KG1 (cell line): ENCODE results near the gene C1orf94.

Experiments
- DNase-seq: peaks from one replicate; lab custom pipeline; 2025; lab: John Stamatoyannopoulos, UW

C1orf94 gene

DNA sequence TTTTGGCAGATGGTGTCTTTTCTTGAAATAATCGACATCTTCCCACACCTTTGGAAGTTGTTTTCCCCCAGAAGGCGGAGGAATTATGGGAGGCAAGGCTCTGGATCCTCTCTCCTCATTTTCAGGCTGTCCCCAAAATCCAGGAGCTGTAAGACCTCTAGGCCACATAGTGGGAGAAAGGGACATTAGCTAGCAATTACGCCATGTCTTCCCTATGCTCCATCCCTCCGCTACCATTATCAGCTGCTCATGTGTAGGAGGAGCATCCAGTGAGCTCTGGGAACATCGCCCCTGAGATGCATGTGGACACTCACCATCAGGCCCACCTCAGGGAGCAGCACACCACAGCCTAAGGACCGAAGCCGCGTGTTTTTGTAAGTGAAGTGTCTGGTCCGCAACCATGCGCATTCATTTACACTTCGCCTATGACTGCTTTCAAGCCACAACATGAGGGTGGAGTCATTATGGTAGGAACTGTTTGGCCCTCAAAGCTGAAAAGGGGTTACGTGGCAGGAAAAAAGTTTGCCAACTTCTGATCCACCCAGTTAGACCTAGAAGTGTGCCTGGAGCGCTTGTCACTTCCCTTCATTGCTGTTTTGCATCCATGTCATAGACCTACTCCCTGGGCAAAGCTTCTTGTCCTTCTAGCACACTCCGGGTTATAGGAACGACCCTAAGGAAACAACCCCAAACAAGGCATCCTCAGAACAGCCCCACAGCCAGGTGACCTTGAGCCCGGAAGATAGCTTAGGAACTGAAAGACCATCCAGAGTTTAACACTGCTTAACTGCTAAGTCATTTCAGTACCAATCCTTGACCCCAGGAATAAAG, 85.5 kb downstream of the C1orf94 start:
- DNase-seq = no peak

DNA sequence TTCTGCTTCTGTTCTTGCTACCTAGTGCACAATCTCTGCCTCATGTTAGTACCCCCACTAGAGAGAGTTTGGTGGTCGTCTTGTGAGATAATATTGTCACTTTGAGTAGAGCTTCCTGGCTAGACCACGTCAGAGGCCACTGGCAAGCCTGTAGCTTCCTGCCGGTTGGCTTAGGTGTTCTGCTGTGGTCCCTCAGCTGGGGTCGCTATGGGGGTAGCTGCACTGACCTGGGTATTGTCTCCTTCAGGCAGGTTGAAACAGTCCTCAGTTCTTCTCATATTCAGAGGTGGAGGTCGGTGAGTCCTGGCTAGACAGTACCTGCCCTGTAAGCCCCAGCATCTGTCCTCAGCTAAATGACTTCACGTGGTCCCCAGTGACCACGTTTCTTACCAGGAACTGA, 86.2 kb downstream of the C1orf94 start:
- no peak for DNase-seq

DNA sequence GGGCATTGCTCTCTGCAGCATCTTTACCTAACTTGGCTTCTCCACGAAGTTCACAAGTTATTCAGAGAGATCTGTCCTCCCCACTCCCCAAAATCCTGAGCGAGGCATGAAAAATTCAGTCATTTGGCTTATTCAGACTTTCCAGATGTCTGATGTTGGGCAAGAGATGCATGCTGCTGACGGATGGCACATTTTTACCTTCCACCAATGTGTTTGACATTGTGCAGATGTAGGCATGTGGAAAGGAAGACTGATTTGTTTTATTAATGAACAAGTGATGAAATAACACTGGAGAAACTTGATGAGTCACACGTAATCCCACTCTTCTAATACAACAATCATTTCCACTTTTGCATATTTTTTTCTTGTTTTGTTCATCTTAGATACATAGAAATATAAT, 86.7 kb downstream of the C1orf94 start:
- no peak for DNase-seq

- DNase-seq = no peak
Measured at GRCh38 chr1:34265396-34265795, 88.7 kb downstream of the C1orf94 start.

DNA sequence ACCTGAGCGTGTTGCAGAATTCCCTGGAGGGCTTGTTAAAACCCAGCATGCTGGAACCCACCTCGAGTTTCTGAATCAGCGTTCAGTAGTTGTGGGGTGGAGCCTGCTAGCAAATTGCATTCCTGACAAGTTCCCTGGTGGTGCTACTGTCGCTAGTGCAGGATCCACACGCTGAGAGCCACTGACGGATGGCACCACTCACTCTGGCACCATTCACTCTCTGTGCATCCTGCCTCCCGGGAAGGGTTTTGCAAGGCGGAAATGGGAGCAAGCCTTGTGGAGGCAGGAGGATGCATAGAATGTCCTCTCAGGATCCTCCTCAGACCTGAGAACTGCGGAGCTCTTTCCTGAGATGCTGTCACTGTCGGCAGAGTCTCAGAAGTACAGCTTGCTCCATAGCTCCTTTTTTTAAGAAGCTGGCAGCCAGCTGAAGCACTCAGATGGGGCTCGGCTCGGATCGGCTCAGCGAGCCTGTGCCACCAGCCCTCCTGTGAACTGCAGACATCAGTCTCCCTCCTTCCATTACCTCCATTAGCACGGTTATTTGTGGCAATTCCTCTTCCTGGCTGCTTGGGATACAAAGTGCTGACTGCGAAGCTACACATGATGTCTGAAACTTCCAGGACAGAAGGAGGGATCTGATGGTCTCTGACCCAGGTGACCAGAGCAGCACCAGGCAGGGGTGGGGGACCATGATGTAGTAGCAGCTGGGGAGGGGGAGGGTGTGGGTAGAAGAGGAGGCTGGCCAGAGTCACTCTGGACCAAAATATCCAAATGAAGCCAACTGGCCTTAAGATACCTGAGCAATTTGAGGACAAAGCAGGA, 89.6 kb downstream of the C1orf94 start:
- no peak for DNase-seq

GRCh38 chr1:34267326-34267725, 90.6 kb downstream of the C1orf94 start:
- no peak for DNase-seq

DNA sequence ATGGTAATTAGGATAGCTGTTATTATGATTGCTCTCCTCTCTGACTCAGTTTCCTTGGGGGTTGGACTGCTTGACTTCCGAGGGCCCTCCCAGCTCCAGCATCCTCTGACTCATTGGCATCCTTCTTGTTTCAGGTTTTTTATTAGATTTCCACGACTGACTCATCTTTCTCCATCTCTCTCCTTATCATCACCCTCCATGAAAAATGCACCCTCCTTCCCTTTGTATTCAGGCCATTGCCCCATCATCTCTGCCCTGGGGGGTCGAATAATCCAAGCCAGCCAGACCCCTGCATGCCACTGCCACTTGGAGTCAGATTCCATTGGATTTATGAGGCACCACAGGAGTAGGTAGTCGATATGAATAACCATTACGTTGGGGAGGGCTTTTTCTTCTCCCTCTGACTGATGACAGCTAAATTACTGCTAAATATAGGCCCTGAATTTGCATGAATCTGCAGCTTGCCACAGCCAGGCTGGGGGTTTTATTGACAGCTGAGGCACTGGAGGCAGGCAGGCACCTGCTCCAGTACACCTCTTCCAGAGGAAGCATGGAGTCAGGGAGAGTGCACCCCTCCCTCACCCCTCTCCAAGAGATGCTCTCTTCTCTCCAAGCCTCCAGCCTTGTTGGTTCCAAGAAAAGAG, 91.7 kb downstream of the C1orf94 start:
- no peak for DNase-seq
